MM.1S (cell line): Measurements from ENCODE around the gene TXNDC17.

Source experiments
- EZH2 ChIP-seq: fragments of 300-600 bp; sonication (generic); optimal IDR thresholded peaks from 2 replicates; pipeline ENCODE3; 2017; ENCODE audit warnings: low read depth, mild to moderate bottlenecking, antibody characterized with exemption, low read length, mixed read lengths
- TF ChIP-seq, protein P1 (sequence below): fragments of 300-600 bp; sonication (generic); IDR thresholded peaks from 2 replicates; pipeline ENCODE4 v1.5.1; 2016; ENCODE audit warnings: antibody characterized with exemption, low read length, mixed read lengths

DNA sequence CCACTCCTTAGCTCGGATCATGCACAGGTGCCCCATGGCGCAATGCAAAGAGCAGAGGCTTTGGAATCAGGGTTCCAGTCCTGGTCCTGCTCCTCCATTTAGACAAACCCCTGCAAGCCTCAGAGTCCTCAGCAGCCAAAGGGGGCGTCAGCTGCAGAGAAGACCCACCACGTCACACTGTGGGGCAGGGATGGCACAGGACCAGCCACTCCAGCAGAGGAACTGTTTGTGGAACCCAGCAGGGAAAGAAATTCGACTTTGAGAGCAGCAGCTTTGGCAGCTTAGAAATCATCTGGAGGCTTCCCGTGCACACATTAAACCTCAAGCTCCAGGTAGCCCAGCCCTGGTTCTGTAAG lies 35.9 kb downstream of the TXNDC17 start:
- TF ChIP-seq EZH2 = no peak
- TF ChIP-seq, protein P1, sequence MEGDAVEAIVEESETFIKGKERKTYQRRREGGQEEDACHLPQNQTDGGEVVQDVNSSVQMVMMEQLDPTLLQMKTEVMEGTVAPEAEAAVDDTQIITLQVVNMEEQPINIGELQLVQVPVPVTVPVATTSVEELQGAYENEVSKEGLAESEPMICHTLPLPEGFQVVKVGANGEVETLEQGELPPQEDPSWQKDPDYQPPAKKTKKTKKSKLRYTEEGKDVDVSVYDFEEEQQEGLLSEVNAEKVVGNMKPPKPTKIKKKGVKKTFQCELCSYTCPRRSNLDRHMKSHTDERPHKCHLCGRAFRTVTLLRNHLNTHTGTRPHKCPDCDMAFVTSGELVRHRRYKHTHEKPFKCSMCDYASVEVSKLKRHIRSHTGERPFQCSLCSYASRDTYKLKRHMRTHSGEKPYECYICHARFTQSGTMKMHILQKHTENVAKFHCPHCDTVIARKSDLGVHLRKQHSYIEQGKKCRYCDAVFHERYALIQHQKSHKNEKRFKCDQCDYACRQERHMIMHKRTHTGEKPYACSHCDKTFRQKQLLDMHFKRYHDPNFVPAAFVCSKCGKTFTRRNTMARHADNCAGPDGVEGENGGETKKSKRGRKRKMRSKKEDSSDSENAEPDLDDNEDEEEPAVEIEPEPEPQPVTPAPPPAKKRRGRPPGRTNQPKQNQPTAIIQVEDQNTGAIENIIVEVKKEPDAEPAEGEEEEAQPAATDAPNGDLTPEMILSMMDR = no peak
